NCI-H2107 treated with DMSO at 0.1 percent for 48 hours (cell line): ENCODE data around the gene TRO.

ENCODE experiments used
- DNase-seq: peaks from one replicate; lab custom pipeline; 2025; ENCODE audit not compliant: unreplicated experiment; lab: John Stamatoyannopoulos, UW

TRO gene

GRCh38 chrX:54920610-54921426 lies at the start of gene TRO:
TSS of gene TRO (plus strand) at chrX:54920824. CDS start at chrX:54922247, 1,423 bp downstream.
- DNase-seq: peak; percentile 3

- DNase-seq: no peak
Observed at GRCh38 chrX:54885740-54886139, 34.9 kb upstream of the TRO start.

- peak; percentile 6 for DNase-seq
Observed at GRCh38 chrX:54891573-54891972, 29.1 kb upstream of the TRO start.

- DNase-seq: no peak
Observed at GRCh38 chrX:54894159-54894558, 26.5 kb upstream of the TRO start.

- DNase-seq: no peak
Observed at GRCh38 chrX:54909941-54910340, 10.7 kb upstream of the TRO start.

- DNase-seq: peak; percentile 2
Observed at GRCh38 chrX:54921427-54922021, 900 bp downstream of the TRO start.

GRCh38 chrX:54922547-54922946 lies 1.9 kb downstream of the TRO start:
- DNase-seq: no peak

GRCh38 chrX:54923376-54923775 lies 2.8 kb downstream of the TRO start:
- DNase-seq: no peak

- no peak for DNase-seq
Observed at GRCh38 chrX:54926978-54927377, 6.4 kb downstream of the TRO start.

- no peak for DNase-seq
Observed at GRCh38 chrX:54928876-54929275, 8.3 kb downstream of the TRO start.

- DNase-seq: no peak
Observed at GRCh38 chrX:54930291-54931049, 9.8 kb downstream of the TRO start.

- no peak for DNase-seq
Observed at GRCh38 chrX:54931107-54931506, 10.5 kb downstream of the TRO start.

- no peak for DNase-seq
Observed at GRCh38 chrX:54933150-54933826, 12.7 kb downstream of the TRO start.

GRCh38 chrX:54934058-54934457 lies 13.4 kb downstream of the TRO start:
- DNase-seq: no peak

- DNase-seq: no peak
Observed at GRCh38 chrX:54934890-54935289, 14.3 kb downstream of the TRO start.

GRCh38 chrX:54935306-54935705 lies 14.7 kb downstream of the TRO start:
- DNase-seq: no peak

- DNase-seq: no peak
Observed at GRCh38 chrX:54937416-54937815, 16.8 kb downstream of the TRO start.

- no peak for DNase-seq
Observed at GRCh38 chrX:54944816-54945215, 24.2 kb downstream of the TRO start.

- DNase-seq: no peak
Observed at GRCh38 chrX:54945224-54945623, 24.6 kb downstream of the TRO start.

- DNase-seq: peak; percentile 34
Observed at GRCh38 chrX:54950730-54951375, 30.2 kb downstream of the TRO start.

- no peak for DNase-seq
Observed at GRCh38 chrX:54961750-54962149, 41.1 kb downstream of the TRO start.
